A549 (cell line): Measurements from ENCODE around the gene CEND1. TPM values are rescaled to one million over a fixed set of nuclear protein-coding genes. Genes with fewer than 3 reads are reported as not detected.
"Not testable (repeated sequence)": the region's sequence is repeated elsewhere in the genome, so short reads cannot be mapped to it uniquely, and the experiment has no call there.

Source experiments
- ATAC-seq, 2 experiments: fragments of 200-7000 bp in 1 of 2; fragments of >200 bp in 1 of 2; cut with Nextera tagmentation in 1 of 2; cut with Tn5 transposase in 1 of 2; 3 replicates each; pipeline versions ENCODE4 v1.8.0 to v1.9.1; 2018 to 2020; ENCODE audit warnings: mild to moderate bottlenecking in 1 of 2, moderate library complexity in 1 of 2
- CTCF ChIA-PET: fragments of 300-600 bp; sonication (Branson Sonifier 250); formaldehyde crosslinking; extraction: SDS; loops from one replicate; lab custom pipeline; 2021; ENCODE audit warnings: antibody characterized with exemption, inconsistent platforms; lab: Yijun Ruan, JAX
- POLR2A ChIA-PET: fragments of 350-600 bp; formaldehyde crosslinking; extraction: SDS; loops from one replicate; lab custom pipeline; 2021; ENCODE audit warnings: antibody characterized with exemption, inconsistent platforms; lab: Yijun Ruan, JAX
- DNase-seq, 2 experiments: peaks; one replicate each; pipeline versions ENCODE4 v3.0.0 to v3.0.0-alpha.2; 2011 to 2016; ENCODE audit warnings: low read depth in 1 of 2, low spot score in 1 of 2
- FAIRE-seq: peaks from 2 replicates; lab custom pipeline; 2011; peaks lifted over from hg19 to GRCh38; lab: Jason Lieb, UNC
- H3K27ac ChIP-seq, 2 experiments: fragments of >200 bp; sonication (Bioruptor Twin); formaldehyde crosslinking; 3 replicates each; pipeline ENCODE4 v1.5.1; 2016 to 2017
- H3K4me1 ChIP-seq: fragments of >200 bp; sonication (Bioruptor Twin); formaldehyde crosslinking; 3 replicates; pipeline ENCODE4 v1.6.1; 2016
- H3K4me2 ChIP-seq: fragments of >200 bp; sonication (Bioruptor Twin); formaldehyde crosslinking; 3 replicates; pipeline ENCODE4 v1.6.1; 2016
- H3K4me3 ChIP-seq: fragments of >200 bp; sonication (Bioruptor Twin); formaldehyde crosslinking; 3 replicates; pipeline ENCODE4 v1.5.1; 2016
- H3K9me3 ChIP-seq: fragments of >200 bp; sonication (Bioruptor Twin); formaldehyde crosslinking; 3 replicates; pipeline ENCODE4 v1.6.1; 2016
- CBX8 ChIP-seq: fragments of 200-600 bp; sonication (generic); IDR thresholded peaks from 2 replicates; pipeline ENCODE4 v1.6.1; 2016
- CHD2 ChIP-seq: fragments of 150-350 bp; IDR thresholded peaks from 2 replicates; pipeline ENCODE4 v1.6.1; 2014; ENCODE audit warnings: low read length; ENCODE audit not compliant: partially characterized antibody
- EHMT2 ChIP-seq: fragments of 200-600 bp; sonication (generic); IDR thresholded peaks from 2 replicates; pipeline ENCODE4 v1.6.1; 2016; ENCODE audit warnings: antibody characterized with exemption, low read depth, mild to moderate bottlenecking, moderate library complexity
- EP300 ChIP-seq, 2 experiments: fragments of >200 bp; sonication (Bioruptor Twin); formaldehyde crosslinking; IDR thresholded peaks; 2 replicates in 1 of 2; 3 replicates in 1 of 2; pipeline ENCODE4 v1.6.1; 2016 to 2017
- FOXS1 ChIP-seq: fragments of 250-450 bp; sonication (Bioruptor Pico); IDR thresholded peaks from 2 replicates; pipeline ENCODE4 v1.5.0; 2020; ENCODE audit warnings: mild to moderate bottlenecking, moderate library complexity
- HOXA7 ChIP-seq: fragments of 250-450 bp; sonication (Bioruptor Pico); IDR thresholded peaks from 2 replicates; pipeline ENCODE4 v1.5.0; 2020; ENCODE audit warnings: mild to moderate bottlenecking, moderate library complexity
- JUN ChIP-seq, 2 experiments: fragments of >200 bp; sonication (Bioruptor Twin); formaldehyde crosslinking; IDR thresholded peaks; 2 replicates in 1 of 2; 3 replicates in 1 of 2; pipeline ENCODE4 v1.6.1; 2016 to 2017
- JUNB ChIP-seq: fragments of >200 bp; sonication (Bioruptor Twin); formaldehyde crosslinking; IDR thresholded peaks from 2 replicates; pipeline ENCODE4 v1.6.1; 2016
- MAZ ChIP-seq: fragments of 150-350 bp; IDR thresholded peaks from 2 replicates; pipeline ENCODE4 v1.6.1; 2014; ENCODE audit warnings: antibody characterized with exemption, low read depth, low read length, borderline replicate concordance
- NR3C1 ChIP-seq: fragments of >200 bp; sonication (Bioruptor Twin); formaldehyde crosslinking; IDR thresholded peaks from 3 replicates; pipeline ENCODE4 v1.6.1; 2017
- PHF8 ChIP-seq: fragments of 200-600 bp; sonication (generic); IDR thresholded peaks from 2 replicates; pipeline ENCODE4 v1.6.1; 2016; ENCODE audit warnings: low read depth, mild to moderate bottlenecking, antibody characterized with exemption, moderate library complexity, borderline replicate concordance
- POLR2AphosphoS2 ChIP-seq: conservative IDR thresholded peaks from 2 replicates; pipeline ENCODE4 v1.6.1; 2012; ENCODE audit warnings: low read length, improper control_type of control experiment, inconsistent platforms
- RCOR1 ChIP-seq: fragments of 150-350 bp; IDR thresholded peaks from 2 replicates; pipeline ENCODE4 v1.6.1; 2014; ENCODE audit warnings: antibody characterized with exemption, low read length, low read depth
- RFX5 ChIP-seq: fragments of 450-650 bp; IDR thresholded peaks from 2 replicates; pipeline ENCODE4 v1.7.1; 2014; ENCODE audit warnings: antibody characterized with exemption, mild to moderate bottlenecking, moderate library complexity
- RNF2 ChIP-seq: fragments of 200-600 bp; sonication (generic); IDR thresholded peaks from 2 replicates; pipeline ENCODE4 v1.6.1; 2016; ENCODE audit warnings: low read depth, mild to moderate bottlenecking, antibody characterized with exemption, moderate library complexity, borderline replicate concordance
- SREBF2 ChIP-seq: fragments of 450-650 bp; IDR thresholded peaks from 2 replicates; pipeline ENCODE4 v1.6.1; 2014; ENCODE audit warnings: mild to moderate bottlenecking, moderate library complexity
- USF2 ChIP-seq: fragments of 450-650 bp; IDR thresholded peaks from 2 replicates; pipeline ENCODE4 v1.6.1; 2014; ENCODE audit warnings: antibody characterized with exemption
- ZNF302 ChIP-seq: fragments of 250-450 bp; sonication (Bioruptor Pico); IDR thresholded peaks from 2 replicates; pipeline ENCODE4 v1.9.0; 2021; ENCODE audit warnings: inconsistent platforms, mild to moderate bottlenecking, moderate library complexity
- WGBS: methylation state at CpG from one replicate; pipeline ENCODE4 v1.1.6; 2017; ENCODE audit errors: missing lambda C conversion rate; 5-methylcytosine and 5-hydroxymethylcytosine counted together
- polyA plus RNA-seq, 4 experiments: library from polyadenylated mRNA; depleted of rRNA in 3 of 4; stranded (reverse); fragments of >200 nt; fragmentation: RNase III in 1 of 4; extraction: RNeasy Plus Mini Kit Qiagen cat#74134 plus additional on column Dnase treatment in 1 of 4; gene quantifications; 2 replicates in 3 of 4; 3 replicates in 1 of 4; pipeline ENCODE4 v1.2.3, GENCODE V29; 2011 to 2017
- TF ChIP-seq, protein P1 (sequence below): fragments of 150-350 bp; IDR thresholded peaks from 2 replicates; pipeline ENCODE4 v1.6.1; 2014; ENCODE audit warnings: low read depth, mild to moderate bottlenecking, low read length
- TF ChIP-seq, protein P2 (sequence below): fragments of 200-600 bp; sonication (generic); IDR thresholded peaks from 2 replicates; pipeline ENCODE4 v1.6.1; 2016; ENCODE audit warnings: antibody characterized with exemption, mild to moderate bottlenecking, moderate library complexity
- TF ChIP-seq, protein P3 (sequence below): fragments of 250-450 bp; sonication (Bioruptor Pico); IDR thresholded peaks from 2 replicates; pipeline ENCODE4 v1.5.0; 2021; ENCODE audit warnings: mild to moderate bottlenecking, moderate library complexity, borderline replicate concordance
- TF ChIP-seq, protein P4 (sequence below): IDR thresholded peaks from 2 replicates; pipeline ENCODE4 v1.6.1; 2012; ENCODE audit warnings: low read depth, borderline replicate concordance
- TF ChIP-seq, protein P5 (sequence below): IDR thresholded peaks from 2 replicates; pipeline ENCODE4 v1.6.1; 2012

CEND1 gene
- polyA plus RNA-seq, 2 of the 4 experiments (the other 2 are of a cell fraction), result 1.0 TPM; not detected in 1

DNA sequence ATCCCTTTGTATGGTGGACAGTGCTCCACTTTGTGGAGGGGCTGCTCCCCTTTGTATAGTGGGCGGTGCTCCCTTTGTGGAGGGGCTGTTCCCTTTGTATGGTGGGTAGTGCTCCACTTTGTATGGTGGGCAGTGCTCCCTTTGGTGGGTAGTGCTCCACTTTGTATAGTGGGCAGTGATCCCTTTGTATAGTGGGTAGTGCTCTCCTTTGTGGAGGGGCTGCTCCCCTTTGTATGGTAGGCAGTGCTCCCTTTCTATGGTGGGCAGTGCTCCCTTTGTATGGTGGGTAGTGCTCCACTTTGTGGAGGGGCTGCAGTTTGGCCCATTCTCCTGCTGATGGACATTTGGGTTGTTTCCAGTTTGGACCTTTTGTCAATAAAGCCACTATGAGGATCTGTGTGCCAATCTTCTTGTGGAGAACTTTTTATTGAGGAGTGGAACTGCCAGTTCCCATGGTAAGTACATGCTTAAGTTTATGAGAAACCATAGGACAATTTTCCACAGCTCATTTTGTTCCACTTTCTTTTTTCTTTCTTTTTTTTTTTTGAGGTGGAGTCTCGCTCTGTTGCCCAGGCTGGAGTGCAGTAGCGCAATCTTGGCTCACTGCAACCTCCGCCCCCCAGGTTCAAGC is 47.2 kb downstream of the CEND1 start (continued):
- TF ChIP-seq, protein P1, sequence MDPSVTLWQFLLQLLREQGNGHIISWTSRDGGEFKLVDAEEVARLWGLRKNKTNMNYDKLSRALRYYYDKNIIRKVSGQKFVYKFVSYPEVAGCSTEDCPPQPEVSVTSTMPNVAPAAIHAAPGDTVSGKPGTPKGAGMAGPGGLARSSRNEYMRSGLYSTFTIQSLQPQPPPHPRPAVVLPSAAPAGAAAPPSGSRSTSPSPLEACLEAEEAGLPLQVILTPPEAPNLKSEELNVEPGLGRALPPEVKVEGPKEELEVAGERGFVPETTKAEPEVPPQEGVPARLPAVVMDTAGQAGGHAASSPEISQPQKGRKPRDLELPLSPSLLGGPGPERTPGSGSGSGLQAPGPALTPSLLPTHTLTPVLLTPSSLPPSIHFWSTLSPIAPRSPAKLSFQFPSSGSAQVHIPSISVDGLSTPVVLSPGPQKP, result no peak
- TF ChIP-seq SREBF2 (no peak), PHF8 (no peak), NR3C1 (no peak), JUNB (no peak)

DNA sequence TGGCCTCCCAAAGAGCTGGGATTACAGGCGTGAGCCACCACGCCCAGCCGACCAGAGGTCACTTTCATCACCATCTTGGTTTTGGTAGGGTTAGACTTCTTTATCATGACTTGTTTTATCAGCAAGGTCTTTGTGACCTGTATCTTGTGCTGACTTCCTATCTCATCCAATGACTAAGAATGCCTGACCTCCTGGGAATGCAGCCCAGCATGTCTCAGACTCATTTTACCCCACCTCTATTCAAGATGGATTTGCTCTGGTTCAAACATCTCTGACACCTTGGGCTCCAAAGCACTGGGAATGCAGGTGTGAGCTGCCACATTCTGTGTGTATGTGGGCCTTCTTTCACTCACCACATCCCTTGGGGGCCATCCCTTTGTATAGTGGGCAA is 47.7 kb downstream of the CEND1 start:
- no peak for ATAC-seq
- POLR2A ChIA-PET, result no interaction called here
- Histone ChIP-seq H3K4me1 (peaks cover 7% of the 10 kb centered on the region), H3K27ac (no peak overlapping the region), H3K9me3 (no peaks in the 10 kb centered on the region), H3K4me2 (no peak overlapping the region), H3K4me3 (no peak overlapping the region)
- TF ChIP-seq, protein P2, sequence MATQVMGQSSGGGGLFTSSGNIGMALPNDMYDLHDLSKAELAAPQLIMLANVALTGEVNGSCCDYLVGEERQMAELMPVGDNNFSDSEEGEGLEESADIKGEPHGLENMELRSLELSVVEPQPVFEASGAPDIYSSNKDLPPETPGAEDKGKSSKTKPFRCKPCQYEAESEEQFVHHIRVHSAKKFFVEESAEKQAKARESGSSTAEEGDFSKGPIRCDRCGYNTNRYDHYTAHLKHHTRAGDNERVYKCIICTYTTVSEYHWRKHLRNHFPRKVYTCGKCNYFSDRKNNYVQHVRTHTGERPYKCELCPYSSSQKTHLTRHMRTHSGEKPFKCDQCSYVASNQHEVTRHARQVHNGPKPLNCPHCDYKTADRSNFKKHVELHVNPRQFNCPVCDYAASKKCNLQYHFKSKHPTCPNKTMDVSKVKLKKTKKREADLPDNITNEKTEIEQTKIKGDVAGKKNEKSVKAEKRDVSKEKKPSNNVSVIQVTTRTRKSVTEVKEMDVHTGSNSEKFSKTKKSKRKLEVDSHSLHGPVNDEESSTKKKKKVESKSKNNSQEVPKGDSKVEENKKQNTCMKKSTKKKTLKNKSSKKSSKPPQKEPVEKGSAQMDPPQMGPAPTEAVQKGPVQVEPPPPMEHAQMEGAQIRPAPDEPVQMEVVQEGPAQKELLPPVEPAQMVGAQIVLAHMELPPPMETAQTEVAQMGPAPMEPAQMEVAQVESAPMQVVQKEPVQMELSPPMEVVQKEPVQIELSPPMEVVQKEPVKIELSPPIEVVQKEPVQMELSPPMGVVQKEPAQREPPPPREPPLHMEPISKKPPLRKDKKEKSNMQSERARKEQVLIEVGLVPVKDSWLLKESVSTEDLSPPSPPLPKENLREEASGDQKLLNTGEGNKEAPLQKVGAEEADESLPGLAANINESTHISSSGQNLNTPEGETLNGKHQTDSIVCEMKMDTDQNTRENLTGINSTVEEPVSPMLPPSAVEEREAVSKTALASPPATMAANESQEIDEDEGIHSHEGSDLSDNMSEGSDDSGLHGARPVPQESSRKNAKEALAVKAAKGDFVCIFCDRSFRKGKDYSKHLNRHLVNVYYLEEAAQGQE, result no peak
- TF ChIP-seq EHMT2, result no peak
- TF ChIP-seq FOXS1 (CRISPR knock-in tag), result no peak
- FAIRE-seq, result no peak
- CTCF ChIA-PET, result interaction anchor here (1.2 to 11.3 kb wide), 2 partner anchors 12 to 21 kb away, joined by 3 to 119 read pairs; no protein-coding TSS in a partner anchor
- DNase-seq, result no peak
- WGBS, result 83% methylated on average over 3 of the region's 3 CpGs

DNA sequence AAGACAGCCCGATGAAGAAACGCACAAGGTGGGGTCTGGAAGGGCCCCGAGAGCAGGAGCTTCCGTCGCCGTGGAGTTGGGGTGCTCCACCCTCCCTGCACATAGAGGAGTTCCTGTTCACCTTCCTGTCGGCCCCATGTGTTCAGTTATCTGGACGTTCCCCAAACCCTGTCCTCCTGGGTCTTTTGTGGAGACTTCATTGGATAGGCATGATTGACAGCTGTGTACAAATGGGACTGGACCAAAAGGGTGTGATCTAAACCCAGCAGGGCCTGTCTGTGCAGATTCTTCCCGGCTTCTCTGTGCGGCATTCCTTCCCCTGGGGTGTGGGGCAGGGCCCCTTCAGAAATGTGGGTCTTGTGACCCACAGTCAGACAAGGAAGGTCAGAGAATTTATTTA is 52.0 kb downstream of the CEND1 start:
- DNase-seq, FAIRE-seq, POLR2A ChIA-PET, H3K4me3 ChIP-seq, H3K27ac ChIP-seq, H3K9me3 ChIP-seq, H3K4me1 ChIP-seq, H3K4me2 ChIP-seq: not testable (repeated sequence)
- CTCF ChIA-PET, result interaction anchor here (1.0 to 2.2 kb wide), 4 partner anchors 9 to 14 kb away, joined by 6 to 8 read pairs (median 7); partner anchors contain the start of gene TALDO1
- peak in 1 of 2 experiments; percentile 41; a peak in 3 of 6 replicates for ATAC-seq
- WGBS, result 86% methylated on average over 10 of the region's 10 CpGs

- POLR2A ChIA-PET, result no interaction called here
- DNase-seq, result no peak
- CTCF ChIA-PET, result interaction anchor here (1.3 to 2.2 kb wide), 2 partner anchors 9 to 10 kb away, joined by 7 to 8 read pairs; partner anchors contain the start of gene TALDO1
- H3K27ac ChIP-seq, result no peak overlapping the region
- H3K9me3 ChIP-seq, result no peaks in the 10 kb centered on the region
- H3K4me1 ChIP-seq, result no peaks in the 10 kb centered on the region
- 83% methylated on average over 11 of the region's 11 CpGs for WGBS
- no peak overlapping the region for H3K4me2 ChIP-seq
- no peak for TF ChIP-seq CBX8
- TF ChIP-seq RCOR1, result no peak
- TF ChIP-seq RFX5, result no peak
- no peak for TF ChIP-seq FOXS1 (CRISPR knock-in tag)
- no peak for TF ChIP-seq JUN (IDR thresholded peaks at IDR 0.05)
- TF ChIP-seq, protein P3, sequence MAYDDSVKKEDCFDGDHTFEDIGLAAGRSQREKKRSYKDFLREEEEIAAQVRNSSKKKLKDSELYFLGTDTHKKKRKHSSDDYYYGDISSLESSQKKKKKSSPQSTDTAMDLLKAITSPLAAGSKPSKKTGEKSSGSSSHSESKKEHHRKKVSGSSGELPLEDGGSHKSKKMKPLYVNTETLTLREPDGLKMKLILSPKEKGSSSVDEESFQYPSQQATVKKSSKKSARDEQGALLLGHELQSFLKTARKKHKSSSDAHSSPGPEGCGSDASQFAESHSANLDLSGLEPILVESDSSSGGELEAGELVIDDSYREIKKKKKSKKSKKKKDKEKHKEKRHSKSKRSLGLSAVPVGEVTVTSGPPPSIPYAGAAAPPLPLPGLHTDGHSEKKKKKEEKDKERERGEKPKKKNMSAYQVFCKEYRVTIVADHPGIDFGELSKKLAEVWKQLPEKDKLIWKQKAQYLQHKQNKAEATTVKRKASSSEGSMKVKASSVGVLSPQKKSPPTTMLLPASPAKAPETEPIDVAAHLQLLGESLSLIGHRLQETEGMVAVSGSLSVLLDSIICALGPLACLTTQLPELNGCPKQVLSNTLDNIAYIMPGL (CRISPR knock-in tag), result no peak
- TF ChIP-seq, protein P4, sequence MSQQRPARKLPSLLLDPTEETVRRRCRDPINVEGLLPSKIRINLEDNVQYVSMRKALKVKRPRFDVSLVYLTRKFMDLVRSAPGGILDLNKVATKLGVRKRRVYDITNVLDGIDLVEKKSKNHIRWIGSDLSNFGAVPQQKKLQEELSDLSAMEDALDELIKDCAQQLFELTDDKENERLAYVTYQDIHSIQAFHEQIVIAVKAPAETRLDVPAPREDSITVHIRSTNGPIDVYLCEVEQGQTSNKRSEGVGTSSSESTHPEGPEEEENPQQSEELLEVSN, result no peak
- no peak for TF ChIP-seq MAZ
- no peak for TF ChIP-seq USF2
- TF ChIP-seq EP300 (IDR thresholded peaks at IDR 0.05), result no peak
- TF ChIP-seq HOXA7 (CRISPR knock-in tag), result no peak
- no peak for TF ChIP-seq ZNF302 (CRISPR knock-in tag)
- no peak for TF ChIP-seq RNF2
- TF ChIP-seq POLR2AphosphoS2, result no peak
- TF ChIP-seq, protein P5, sequence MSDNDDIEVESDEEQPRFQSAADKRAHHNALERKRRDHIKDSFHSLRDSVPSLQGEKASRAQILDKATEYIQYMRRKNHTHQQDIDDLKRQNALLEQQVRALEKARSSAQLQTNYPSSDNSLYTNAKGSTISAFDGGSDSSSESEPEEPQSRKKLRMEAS, result no peak
- TF ChIP-seq CHD2, result no peak
- TF ChIP-seq, all 56 proteins: peak for 0
- FAIRE-seq, result no peak
- H3K4me3 ChIP-seq, result no peak overlapping the region
- ATAC-seq, result peak; percentile 19; a peak in 3 of 6 replicates
Observed at GRCh38 chr11:737366-737765, 52.5 kb downstream of the CEND1 start.
